Activated CD8-positive, alpha-beta memory T cell treated with anti-CD3 and anti-CD28 coated beads, Interleukin-2, amount 50 U/mL, for 1 hour (primary cell): ENCODE results near the gene ENPP3.

Experiments
- DNase-seq: peaks from one replicate; pipeline ENCODE4 v3.0.0-alpha.2; 2020; ENCODE audit errors: extremely low read depth

ENPP3 gene

DNA sequence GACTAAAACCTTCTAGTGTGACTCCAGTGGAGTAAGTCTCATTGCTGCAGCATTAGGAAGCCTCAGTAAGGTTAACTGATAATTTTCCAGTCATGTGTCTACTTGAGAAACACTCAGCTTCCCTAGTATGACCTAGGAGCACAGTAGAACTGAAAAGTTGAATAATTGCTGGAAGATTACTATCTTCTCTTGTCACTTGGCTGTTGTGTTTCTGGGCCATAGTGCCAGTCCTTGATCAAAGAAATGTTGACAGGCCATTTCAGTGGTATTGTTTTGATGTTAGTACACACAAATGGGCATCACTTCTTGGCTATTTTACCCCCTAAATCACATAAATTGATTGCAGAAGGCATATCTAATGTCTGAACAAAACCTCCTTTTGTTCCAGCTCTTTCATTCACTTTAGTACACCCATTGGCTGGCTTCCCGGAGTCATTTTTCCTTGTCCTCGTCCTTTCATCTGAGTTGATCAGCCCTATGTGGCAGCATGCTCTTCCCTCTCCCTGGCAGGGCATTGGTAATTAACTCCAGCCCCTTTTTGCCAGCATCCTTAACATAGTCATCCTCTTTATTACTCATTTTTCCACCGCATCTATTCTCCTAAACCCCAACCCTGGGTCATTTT is 6.0 kb downstream of the ENPP3 start:
- no peak for DNase-seq

DNA sequence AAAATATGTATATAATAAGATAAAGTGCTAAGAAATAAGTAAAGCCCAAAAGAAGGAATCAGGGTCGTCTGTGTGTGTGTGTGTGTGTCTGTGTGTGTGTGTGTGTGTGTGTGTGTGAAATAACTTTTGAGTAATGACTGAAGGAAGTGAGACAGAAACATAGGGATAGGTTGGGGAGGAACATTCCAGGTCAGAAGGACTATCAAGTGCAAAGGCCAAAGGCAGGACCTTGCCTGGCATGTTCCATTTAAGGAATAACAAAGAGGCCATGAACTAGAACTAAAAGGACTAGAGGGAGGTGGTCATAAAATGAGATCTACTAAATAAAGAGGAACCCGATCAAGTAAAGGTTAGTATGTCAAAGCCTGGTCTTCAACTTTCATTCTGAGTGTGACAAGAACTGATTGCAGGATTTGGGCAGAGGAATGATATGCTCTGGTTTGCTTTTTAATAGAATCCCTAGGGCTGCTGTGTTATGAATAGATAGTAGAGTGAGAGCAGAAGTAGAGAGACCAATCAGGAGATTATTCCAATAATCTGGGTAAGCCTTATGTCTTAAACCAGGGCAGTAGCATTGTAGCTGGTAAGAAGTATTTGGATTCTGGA is 6.9 kb downstream of the ENPP3 start:
- no peak for DNase-seq

DNA sequence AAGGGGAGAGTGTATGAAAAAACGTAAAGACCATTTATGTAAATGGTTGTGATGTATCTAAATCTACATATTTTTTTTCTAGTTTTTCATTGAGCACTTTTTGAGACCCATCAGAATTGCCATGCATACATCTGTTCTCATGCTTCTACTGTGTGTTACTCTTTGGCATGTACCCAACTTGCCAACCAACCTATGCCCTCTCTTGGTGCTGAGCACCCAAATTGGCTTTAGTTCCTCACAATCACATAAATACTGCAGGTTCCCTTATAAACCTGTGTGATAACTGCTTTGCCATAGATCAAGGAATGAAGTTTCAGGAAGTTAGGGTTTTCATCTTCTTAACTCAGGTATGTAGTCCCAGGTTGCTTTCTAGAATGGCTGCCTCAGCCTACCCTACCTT is 7.8 kb downstream of the ENPP3 start:
- no peak for DNase-seq

DNA sequence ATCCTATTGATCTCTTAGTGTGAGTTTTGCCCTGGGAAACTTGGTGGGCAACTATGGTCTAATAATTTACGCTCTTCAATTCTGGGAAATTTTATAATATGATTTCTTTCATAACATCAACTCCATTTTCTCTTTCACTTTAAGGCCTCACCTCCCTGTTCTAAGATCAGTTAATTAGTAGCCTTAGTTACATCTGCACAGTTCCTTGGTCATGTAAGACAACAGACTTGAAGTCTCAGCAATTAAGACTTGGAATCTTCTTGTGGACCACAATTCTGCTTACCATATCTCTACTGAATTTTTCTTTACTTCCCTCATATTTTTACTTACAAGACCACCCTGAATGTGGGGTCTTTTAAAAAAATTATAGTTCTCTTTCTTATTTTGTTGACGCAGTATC is 8.7 kb downstream of the ENPP3 start:
- DNase-seq = no peak

DNA sequence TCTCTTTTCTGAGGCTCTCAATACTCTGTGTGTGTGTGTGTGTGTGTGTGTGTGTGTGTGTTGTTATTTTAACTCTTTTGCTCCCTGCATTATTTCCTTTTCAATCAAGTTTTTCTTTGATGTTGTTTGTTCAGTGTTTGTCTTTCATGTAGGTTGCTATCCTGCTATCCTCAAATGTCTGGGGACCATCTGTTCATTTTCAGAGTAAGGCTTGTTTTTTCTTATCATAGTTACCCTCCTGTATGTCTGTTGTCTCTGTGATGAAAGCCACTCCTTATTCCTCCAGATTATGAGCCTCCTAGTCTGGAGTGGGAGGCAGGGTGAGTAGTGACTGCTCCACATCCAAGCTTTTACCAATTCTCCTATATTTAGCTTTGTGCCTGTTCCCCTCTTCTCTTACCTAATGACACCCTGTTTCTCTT is 9.2 kb downstream of the ENPP3 start:
- DNase-seq = no peak

DNA sequence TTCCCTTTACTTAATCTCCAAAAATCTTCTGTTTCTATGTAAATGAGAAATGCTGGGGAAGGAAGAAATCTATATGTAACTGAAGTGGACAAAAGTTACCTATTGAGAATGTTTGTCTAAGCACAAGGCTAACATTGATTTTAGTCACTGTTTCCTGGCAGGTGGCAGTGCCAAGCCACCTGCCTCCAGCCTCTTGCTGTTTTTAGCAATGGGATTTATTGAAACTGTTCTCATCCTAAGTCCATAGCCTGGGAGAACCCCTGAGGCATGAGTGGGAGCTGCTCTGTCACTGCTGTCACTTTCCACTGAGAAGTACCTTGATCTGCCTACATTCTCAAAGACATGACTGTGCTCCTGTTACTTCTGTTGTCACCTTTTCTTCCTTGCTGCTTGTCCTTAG is 14.7 kb downstream of the ENPP3 start:
- no peak for DNase-seq

DNA sequence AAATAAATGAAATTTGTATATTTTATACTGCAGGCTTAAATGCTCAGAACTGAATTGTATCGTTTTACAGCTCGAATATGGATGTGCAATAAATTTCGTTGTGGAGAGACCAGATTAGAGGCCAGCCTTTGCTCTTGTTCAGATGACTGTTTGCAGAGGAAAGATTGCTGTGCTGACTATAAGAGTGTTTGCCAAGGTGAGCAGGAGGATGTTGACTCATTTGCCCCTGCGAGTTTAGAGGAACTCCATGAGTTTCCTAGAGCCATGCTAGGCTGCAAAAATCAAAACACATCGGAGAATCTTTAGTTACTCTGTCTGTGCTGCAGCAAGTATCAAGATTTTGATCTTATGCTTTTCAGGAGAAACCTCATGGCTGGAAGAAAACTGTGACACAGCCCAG is 15.4 kb downstream of the ENPP3 start:
- no peak for DNase-seq

DNA sequence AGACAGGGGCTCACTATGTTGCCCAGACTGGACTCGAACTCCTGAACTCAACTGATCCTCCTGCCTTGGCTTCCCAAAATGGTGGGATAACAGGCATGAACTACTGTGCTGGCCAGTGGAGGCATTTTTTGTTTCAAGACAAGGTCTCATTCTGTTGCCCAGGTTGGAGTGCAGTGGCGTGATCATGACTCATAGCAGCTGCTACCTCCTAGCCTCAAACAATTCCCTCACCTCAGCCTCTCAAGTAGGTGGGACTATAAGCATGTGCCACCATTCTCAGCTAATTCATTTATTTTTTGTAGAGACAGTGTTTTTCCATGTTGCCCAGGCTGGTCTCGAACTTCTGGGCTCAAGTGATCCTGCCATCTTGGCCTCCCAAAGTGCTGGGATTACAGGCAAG is 17.2 kb downstream of the ENPP3 start:
- DNase-seq = no peak

DNA sequence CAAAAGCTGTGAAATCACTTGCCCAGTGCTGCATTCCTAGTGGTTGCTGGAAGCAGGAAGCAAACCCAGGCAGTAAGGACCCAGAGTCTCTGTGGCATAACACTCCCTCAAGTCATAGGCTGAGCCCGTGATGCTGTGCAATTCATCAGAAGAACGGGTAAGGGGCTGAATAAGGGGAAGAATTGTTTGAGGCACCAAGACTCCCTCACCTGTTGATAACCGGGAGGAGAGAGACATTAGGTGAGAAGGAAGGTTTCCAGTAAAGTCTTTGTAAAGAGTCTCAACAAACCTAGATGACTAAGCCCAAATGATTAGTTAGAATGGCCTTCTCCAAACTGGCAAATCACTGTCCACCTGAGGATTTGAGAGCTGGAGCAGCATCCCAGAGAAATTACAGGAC is 18.3 kb downstream of the ENPP3 start:
- DNase-seq = no peak

DNA sequence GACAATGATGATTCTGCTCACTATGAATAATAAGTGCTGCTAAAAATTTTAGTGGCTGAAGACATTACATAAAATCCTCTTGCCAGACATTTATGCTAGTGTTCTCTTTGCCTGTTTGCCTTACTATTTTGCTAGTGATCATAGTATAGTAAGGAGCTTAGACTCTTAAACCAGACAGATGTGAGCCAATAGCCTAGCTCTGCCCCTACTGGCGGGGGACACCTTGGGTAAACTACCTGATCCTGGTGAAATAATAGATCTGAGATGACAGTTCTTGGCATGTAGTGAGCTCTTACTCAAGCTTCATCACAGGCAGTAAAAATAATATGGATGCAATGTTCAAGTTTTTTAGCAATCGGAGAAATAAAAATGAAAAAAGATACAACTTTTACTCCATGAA is 18.8 kb downstream of the ENPP3 start:
- DNase-seq = no peak

DNA sequence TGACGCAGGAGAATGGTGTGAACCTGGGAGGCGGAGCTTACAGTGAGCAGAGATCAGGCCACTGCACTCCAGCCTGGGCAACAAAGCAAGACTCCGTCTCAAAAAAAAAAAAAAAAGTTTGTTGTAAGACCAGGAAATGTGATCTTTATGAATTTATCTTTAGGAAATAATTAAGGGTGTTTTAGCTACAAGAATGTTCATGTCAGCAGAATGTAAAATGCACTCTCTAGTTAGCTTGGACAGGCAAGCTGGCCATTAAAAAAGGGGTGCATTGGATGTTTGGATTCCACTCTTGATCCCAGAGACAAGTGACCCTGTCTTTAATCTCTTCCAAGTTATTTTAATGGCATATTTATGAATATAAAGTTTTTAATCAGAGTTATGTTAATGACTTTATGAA is 19.6 kb downstream of the ENPP3 start:
- DNase-seq = no peak

DNA sequence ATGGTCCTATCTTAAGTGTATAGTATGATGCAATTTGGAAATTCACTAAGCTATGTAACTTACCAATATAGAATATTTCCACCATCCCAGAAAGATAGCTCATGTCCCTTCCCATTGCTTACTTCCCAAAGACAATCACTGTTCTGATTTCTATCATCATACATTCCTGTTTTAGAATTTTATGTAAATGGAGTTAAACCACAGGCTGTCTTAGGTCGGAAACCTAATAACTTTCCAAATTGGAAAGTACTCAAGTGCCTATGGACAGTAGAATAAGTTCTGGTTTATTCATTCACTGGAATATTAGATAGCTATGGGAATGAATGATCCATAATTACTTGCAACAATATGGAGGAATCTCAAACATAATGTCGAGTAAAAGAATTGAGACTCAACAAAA is 20.1 kb downstream of the ENPP3 start:
- no peak for DNase-seq

DNA sequence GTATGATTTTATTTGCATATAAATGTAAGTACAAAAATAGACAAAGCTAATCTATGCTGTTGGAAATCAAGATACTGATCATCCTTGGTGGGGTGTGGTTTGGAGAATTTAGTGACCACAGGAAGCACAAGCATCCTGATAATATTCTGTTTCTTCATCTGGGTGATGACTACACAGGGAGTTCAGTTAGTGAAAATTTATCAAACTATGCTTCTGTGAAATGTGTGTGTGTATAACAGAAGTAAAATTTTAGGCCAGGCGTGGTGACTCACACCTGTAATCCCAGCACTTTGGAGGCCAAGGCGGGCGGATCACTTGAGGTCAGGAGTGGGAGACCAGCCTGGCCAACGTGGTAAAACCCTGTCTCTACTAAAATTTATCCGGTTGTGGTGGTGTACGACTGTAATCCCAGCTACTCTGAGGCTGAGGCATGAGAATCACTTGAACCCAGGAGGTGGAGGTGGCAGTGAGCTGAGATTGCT is 20.6 kb downstream of the ENPP3 start:
- DNase-seq = no peak

DNA sequence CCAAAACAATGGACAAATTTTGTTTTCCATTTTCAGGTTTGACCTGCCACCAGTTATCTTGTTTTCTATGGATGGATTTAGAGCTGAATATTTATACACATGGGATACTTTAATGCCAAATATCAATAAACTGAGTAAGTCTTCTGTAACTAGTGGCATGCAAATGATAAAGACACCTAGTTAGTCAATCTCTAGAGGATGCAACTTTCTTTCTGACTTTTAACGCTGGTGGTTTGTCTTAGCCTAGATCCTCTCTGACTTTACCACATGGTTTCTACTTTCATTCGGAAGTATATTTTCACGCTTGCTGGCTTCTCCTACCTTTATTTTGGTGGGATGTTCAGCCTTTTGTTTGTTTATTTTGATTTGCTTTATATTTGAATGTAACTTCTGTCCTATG is 21.2 kb downstream of the ENPP3 start:
- DNase-seq = no peak

DNA sequence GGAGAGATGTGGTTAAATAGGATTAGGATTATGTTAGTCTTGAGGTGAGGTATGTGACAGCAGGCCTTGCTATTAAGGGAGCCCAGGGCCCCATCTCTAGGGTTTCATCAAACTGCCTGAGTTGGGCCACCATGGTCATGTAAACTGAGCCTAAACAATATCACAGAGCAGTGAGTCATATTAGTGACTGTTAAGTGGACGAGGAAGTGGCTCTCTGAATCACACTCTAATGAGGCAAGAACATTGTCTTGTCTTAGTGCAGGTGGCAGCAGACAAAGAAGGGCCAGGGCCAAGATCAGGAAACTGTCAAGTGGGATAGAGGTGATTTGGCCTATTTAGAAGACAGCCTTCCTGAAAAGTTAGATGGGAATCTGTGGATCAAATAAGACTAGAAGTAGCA is 23.1 kb downstream of the ENPP3 start:
- no peak for DNase-seq

DNA sequence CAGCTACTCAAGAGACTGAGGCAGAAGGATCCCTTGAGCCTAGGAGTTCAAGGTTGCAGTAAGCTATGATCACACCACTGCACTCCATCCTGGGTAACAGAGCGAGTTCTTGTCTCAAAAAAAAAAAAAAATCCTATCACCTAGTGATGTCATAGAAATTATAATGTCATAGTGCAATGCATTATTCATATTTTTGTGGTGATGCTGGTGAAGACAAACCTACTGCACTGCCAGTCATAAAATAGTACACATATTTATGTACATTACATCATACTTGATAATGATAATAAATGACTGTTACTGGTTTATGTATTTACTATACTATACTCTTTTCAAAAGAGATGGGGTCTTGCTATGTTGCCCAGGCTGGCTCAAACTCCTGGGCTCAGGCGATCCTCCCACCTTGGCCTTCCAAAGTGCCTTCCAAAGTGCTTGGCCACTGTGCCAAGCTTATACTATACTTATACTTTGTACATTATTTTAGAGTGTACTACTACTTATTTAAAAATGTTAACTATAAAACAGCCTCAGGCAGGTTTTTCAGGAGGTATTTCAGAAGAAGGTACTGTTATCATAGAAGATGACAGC is 26.6 kb downstream of the ENPP3 start:
- no peak for DNase-seq

DNA sequence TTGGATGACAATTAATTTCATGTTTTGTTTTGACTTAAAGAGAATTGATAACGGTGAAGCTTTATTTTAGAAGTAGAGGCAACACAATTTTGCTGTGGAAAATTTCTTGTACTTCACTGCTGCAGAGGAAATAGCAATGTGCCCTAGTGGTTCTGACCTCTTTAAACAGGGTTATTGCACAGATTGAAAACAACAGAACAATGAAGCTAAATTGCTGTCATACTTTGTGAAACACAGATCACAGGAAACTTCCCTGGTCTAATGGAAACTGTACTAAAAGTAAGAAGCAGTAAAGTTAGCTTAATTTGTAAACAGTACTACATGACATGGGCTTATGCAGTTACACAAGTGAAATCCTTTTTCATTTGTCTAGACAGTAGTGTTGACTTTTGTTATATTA is 32.8 kb downstream of the ENPP3 start:
- no peak for DNase-seq

DNA sequence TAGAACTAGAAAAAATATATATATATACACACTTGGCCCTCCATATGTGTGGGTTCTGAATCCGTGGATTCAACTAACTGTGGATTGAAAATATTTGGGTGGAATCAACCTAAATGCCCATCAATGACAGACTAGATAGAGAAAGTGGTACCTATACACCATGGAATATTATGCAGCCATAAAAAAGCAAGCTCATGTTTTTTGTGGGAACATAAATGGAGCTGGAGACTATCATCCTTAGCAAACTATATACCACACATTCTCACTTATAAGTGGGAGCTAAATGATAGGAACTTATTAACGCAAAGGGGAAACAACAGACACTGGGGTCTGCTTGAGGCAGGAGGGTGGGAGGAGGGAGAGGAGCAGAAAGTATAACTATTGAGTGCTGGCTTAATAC is 36.1 kb downstream of the ENPP3 start:
- no peak for DNase-seq

DNA sequence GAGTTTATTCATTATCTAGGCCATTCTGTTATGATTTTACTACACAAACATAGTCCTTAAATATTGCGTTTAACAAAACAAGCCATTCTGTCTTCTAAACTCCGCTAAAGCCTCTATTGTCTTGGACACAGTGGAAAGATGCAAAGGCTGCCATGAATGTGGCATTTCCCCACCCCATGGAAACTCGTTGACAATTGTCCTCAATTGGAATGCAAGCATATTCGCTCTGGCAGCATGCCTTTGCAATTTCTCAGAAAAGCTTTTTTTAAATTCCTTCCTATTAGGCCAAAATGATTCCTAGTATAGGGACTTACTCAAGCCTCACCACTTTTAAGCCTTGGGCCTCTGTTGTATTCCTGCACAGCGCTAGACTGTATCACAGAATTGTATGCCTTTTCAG is 41.3 kb downstream of the ENPP3 start:
- DNase-seq = no peak

DNA sequence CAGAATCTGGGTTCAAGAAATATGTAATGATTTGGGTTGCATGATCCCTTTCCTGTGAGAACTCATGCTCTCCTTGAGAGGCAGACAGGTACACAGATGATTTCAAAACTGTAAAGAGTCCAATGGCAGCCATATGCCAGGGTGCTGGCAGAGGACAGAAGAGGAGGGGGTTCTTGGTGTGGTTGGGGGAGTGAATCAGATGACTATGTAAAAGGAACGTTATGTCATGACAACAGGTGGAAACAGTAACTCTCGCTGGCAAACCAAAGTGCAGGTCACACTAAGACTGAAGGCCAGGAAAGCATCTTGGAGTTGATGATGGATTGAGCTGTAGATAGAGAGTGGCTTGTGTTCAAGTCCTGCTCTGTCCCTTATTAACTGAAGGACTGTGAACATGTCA is 43.8 kb downstream of the ENPP3 start:
- no peak for DNase-seq

DNA sequence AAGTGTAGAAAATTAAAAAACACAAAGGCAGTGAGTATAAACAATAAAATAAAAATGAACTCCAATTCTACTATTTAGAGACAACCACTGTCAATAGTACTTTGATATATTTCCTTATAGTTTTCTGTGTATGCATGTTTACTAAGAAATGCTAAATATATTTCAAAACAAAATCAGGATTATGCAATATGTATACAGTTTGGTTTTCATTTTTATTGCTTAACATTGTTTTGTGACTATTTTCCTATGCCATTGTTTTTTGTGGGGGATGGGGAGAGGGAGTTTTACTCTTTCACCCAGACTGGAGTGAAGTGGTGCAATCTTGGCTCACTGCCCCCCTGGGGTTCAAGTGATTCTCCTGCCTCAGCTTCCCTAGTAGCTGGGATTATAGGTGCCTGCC is 44.5 kb downstream of the ENPP3 start:
- no peak for DNase-seq

DNA sequence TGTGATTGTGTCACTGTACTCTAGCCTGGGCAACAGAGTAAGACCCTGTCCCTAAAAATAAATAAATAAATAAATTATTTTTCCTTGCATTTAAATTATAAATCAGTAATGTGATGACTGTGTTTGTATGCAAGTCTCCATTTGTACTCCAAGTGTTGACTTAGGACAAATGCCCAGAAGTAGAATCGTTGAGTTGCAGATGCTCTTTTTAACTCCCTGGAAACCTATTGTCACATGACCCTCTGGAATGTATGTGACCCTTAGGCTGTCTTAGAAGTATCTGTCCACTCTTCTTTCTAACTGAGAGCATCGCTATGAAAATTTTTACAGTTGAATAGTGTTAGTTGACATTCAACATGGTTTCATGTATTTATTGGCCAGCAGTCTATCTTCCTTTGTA is 45.3 kb downstream of the ENPP3 start:
- DNase-seq = no peak

DNA sequence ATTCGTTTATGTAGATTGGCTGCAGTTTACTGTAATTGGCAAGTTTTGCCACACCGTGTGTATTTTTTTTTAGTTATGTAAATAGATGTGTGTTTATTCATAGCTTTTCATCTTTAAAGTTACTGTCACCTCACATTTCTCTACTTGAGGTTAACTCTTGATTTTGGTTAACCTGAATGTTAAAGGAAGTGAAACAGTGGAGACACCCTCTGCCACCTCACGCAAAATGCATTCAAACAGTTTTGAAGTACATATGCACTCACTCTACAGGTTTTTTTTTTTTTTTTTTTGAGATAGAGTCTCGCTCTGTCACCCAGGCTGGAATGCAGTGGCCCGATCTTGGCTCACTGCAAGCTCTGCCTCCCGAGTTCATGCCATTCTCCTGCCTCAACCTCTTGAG is 46.4 kb downstream of the ENPP3 start:
- DNase-seq = no peak
